NCI-H748 (cell line): ENCODE results near the gene SYNE1.

Experiments used
- DNase-seq: peaks from one replicate; lab custom pipeline; 2025; ENCODE audit not compliant: unreplicated experiment; lab: John Stamatoyannopoulos, UW

SYNE1 gene

DNA sequence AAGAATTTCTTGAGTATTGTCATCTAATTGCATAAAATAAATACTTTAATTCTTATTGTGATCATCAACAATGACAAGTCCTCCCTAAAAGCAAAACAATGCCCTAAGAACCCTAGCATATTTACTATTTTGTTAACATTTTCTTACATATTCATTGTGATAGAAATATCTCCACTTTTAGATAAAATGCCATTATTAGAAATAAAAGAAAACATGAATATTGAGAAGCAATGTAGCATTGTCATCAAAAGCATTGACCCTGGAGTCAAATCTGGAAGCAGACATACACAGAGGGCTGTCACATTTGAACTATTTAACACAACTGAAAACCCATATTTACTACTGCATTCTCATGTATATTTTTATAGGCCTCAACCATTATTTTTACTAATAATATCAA lies 257.7 kb downstream of the SYNE1 start:
- no peak for DNase-seq

GRCh38 chr6:152378169-152378568 lies 259.0 kb downstream of the SYNE1 start:
- DNase-seq = no peak

- DNase-seq = no peak
Measured at GRCh38 chr6:152375197-152375596, 262.0 kb downstream of the SYNE1 start.

DNA sequence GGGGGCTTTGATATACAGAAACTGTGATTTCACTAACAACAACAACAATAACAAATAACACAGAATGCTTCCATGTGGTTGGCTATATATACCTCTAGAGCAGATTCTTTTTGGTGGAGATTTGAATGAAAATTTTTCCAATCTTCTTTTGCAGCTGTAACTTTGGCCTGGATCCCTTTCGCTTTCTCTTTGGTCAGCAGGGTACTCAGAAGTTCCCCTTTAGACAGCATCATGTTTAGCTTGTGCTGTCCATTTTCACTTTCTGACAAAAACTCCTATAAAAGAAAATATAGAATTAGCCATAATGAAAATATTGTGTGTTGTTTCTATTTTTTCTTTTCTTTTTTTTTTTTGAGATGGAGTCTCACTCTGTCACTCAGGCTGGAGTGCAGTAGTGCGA lies 264.2 kb downstream of the SYNE1 start:
- no peak for DNase-seq

DNA sequence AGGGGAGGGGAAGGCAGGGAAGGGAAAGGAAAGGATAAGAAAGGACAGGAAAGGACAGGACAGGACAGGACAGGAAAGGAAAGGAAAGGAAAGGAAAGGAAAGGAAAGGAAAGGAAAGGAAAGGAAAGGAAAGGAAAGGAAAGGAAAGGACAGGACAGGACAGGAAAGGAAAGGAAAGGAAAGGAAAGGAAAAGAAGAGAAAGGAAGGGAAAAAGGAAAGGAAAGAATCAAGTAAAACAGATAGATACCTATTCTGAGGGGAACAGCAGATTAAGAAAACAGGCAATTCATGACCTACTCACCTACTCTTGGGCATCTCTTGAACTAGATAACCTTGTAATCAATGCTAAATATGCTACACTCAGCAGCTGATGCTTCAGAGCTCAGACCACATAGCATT lies 265.4 kb downstream of the SYNE1 start:
- no peak for DNase-seq

GRCh38 chr6:152368751-152369624 lies 268.2 kb downstream of the SYNE1 start:
- DNase-seq = no peak

DNA sequence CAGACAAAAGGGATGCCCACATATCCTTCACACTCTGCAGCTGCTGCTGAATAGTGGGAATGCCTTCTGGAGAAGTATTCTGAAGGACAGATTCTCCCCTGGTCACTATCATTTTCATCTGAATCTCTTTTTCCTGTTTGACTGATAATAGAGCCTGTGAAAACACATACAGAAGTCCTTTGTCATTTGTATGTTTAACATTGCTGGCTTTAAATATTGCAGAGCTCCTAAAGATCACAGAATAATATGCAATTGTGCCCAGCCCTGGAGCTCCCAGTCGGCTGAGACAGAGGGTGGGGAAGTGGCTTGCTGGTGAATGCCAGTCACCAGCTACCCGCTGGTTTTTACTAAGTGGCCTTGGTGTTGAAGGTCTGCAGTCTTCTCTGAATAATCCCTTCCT lies 272.3 kb downstream of the SYNE1 start:
- no peak for DNase-seq

DNA sequence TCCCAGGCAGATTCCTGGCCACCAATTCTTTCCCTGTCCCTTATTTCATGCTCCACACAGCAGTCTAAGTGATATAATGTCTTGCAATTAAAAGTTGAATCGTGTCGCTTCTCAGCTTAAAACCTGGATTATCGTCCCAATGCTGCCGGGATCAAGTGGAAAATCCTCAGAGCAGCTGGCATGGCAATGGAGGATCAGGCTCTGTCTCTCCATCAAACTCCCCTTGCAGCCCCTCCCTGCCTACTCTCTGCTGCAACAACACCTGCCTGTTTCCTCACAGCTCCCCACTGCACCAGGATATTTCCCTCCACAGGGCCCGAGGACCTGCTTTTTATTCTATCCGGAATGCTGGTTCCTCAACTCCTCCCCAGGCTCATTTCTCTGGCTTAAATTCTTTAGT lies 277.1 kb downstream of the SYNE1 start:
- no peak for DNase-seq

GRCh38 chr6:152356662-152357061 lies 280.5 kb downstream of the SYNE1 start:
- DNase-seq = peak; percentile 35

GRCh38 chr6:152356016-152356415 lies 281.1 kb downstream of the SYNE1 start:
- no peak for DNase-seq

- no peak for DNase-seq
Measured at GRCh38 chr6:152355166-152355565, 282.0 kb downstream of the SYNE1 start.

GRCh38 chr6:152353440-152353839 lies 283.7 kb downstream of the SYNE1 start:
- no peak for DNase-seq

DNA sequence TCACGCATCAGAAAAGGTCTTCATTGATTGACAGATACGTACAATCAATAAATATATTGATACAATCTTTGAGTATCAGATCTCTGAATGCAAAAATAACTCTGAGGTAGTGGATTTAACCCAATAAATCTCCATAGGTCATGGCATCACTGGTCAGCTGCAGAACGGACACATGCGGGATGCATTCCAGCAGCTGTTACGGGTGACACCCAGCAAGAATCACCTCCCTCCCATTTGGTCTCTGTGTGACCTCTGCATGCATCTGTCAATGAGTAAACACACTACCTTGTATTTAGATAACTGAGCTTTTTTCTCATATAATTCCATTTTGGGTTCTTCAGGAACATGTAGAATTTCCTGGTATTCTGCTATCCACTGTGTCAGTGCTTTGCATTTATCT lies 285.4 kb downstream of the SYNE1 start:
- no peak for DNase-seq

- no peak for DNase-seq
Measured at GRCh38 chr6:152351110-152351509, 286.1 kb downstream of the SYNE1 start.

DNA sequence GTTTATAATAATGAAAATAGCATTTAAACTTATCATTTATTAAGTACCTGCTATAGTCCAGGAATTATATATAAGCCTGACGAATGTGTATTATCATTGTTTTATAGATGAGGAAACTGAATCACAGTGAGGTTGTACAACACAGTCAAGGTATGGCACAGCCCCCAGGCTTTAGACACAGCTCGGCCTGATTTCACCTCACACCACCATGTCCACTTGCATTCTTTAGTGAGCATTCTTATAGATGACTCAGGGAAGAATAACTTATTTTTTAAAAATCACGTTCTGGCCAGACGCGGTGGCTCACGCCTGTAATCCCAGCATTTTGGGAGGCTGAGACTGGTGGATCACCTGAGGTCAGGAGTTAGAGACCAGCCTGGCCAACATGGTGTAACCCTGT lies 289.0 kb downstream of the SYNE1 start:
- DNase-seq = no peak

DNA sequence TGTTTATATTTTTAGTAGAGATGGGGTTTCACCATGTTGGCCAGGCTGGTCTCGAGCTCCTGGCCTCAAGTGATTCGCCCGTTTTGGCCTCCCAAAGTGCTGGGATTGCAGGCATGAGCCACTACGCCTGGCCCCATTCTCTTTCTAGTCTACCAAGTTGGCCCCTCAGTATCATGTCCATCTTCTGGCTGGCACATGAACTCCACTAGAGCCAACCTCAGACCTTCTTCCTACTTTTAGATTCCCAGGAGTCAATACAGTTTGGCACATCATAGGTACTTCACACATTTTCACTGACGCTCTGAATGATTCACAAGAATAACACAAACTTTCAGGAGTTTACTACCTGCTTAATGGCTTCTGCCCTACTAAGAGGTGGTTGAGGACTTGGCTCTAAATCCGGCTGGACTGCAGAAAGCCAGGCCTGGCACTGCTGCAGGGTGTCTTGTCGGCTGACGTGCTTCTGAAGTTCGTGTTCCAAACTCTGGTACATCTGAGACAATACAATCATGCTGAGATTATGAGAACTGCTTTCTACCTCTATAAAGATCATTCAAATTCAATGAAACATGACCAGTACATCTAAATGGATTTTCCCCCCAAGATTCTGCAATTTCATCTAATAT lies 293.3 kb downstream of the SYNE1 start:
- DNase-seq = no peak

- DNase-seq = no peak
Measured at GRCh38 chr6:152341596-152341995, 295.6 kb downstream of the SYNE1 start.

GRCh38 chr6:152338335-152339125 lies 298.6 kb downstream of the SYNE1 start:
- peak; percentile 12 for DNase-seq

- no peak for DNase-seq
Measured at GRCh38 chr6:152334555-152334954, 302.6 kb downstream of the SYNE1 start.

DNA sequence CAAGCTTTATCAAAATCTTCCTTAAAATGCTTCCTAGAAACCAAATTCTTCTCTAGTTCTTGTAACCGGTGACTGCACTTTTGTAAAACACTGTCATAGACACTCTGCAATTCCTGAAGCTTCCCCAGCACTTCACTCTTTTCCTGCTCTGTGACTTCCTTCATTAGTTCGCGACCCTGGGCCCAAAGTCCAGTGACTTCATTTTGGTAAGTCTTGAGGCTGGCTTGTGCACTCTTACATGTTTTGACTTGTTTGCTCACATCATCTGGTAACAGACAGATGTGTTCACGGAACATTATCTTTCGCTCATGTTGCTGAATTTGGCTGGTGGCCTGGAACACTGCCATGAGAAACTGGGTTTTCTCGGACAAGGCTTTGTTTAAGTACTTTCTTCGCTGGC lies 306.2 kb downstream of the SYNE1 start:
- no peak for DNase-seq

GRCh38 chr6:152329638-152330448 lies 307.3 kb downstream of the SYNE1 start:
- DNase-seq = no peak
